Esophagus muscularis mucosa (tissue), 4 donors: Measurements from ENCODE around the gene NDUFC2. TPM values are rescaled to one million over a fixed set of nuclear protein-coding genes. Genes with fewer than 3 reads are reported as not detected.
A peak's percentile ranks its signal among the peaks of the same experiment; 100 is the strongest.
"Not testable (repeated sequence)": the region's sequence is repeated elsewhere in the genome, so short reads cannot be mapped to it uniquely, and the experiment has no call there.

Experiments used
- DNase-seq: peaks from one replicate; pipeline ENCODE4 v3.0.0-alpha.2; 2017; ENCODE audit errors: extremely low spot score
- H3K27ac ChIP-seq, 4 donors: fragments of 200-600 bp; sonication (generic); replicated peaks in 1 of 4; 1 replicate in 3 of 4; 2 replicates in 1 of 4; pipeline ENCODE4 v1.5.1; 2016 to 2019; ENCODE audit warnings: mild to moderate bottlenecking in 1 of 4
- H3K27me3 ChIP-seq, 4 donors: fragments of 200-600 bp; sonication (generic); one replicate each; pipeline versions ENCODE4 v1.5.1 to v1.6.0; 2016 to 2019
- H3K36me3 ChIP-seq, 4 donors: fragments of 200-600 bp; sonication (generic); one replicate each; pipeline ENCODE4 v1.5.1; 2016 to 2019
- H3K4me1 ChIP-seq, 4 donors: fragments of 200-600 bp; sonication (generic); one replicate each; pipeline ENCODE4 v1.5.1; 2016 to 2019
- H3K4me3 ChIP-seq, 4 donors: fragments of 200-600 bp; sonication (generic); 1 replicate in 2 of 4; 2 replicates in 2 of 4; pipeline ENCODE4 v1.5.1; 2016 to 2019; ENCODE audit warnings: mild to moderate bottlenecking in 4 of 4, moderate library complexity in 1 of 4
- H3K9me3 ChIP-seq, 4 donors: fragments of 200-600 bp; sonication (generic); 1 replicate in 3 of 4; 2 replicates in 1 of 4; pipeline ENCODE4 v1.5.1; 2016 to 2019
- CTCF ChIP-seq, 3 experiments: fragments of 200-600 bp in 2 of 3; fragments of 450-650 bp in 1 of 3; sonication (generic) in 2 of 3; IDR thresholded peaks; one replicate each; pipeline ENCODE4 v1.5.1; 2017 to 2019; ENCODE audit warnings: antibody characterized with exemption in 3 of 3, mild to moderate bottlenecking in 2 of 3, moderate library complexity in 1 of 3
- EP300 ChIP-seq: sonication (generic); formaldehyde crosslinking; IDR thresholded peaks from one replicate; pipeline ENCODE4 v1.6.1; 2017; ENCODE audit warnings: antibody characterized with exemption
- POLR2A ChIP-seq: fragments of 450-650 bp; IDR thresholded peaks from one replicate; pipeline ENCODE4 v1.6.1; 2017; ENCODE audit warnings: antibody characterized with exemption, moderate library complexity, mild to moderate bottlenecking, low read depth
- POLR2AphosphoS5 ChIP-seq, 2 donors: sonication (generic); formaldehyde crosslinking; IDR thresholded peaks; one replicate each; pipeline ENCODE4 v1.6.1; 2017; ENCODE audit warnings: antibody characterized with exemption in 2 of 2
- WGBS: methylation state at CpG from one replicate; pipeline ENCODE4 v1.1.5; 2018; 5-methylcytosine and 5-hydroxymethylcytosine counted together
- intact Hi-C: fragments of 100-400 bp; cut with DNase I; formaldehyde crosslinking; loops from one replicate; pipeline ENCODE4 v1.15.1; 2023
- total RNA-seq, 4 donors: library from RNA; depleted of rRNA; stranded (reverse); fragments of >200 nt; gene quantifications; one replicate each; pipeline versions ENCODE4 v1.1.0 to v1.2.1, GENCODE V29; 2016

Gene NDUFC2
- total RNA-seq, 4 donors from 2014 or later: 65.1 to 116 (median 91.1) TPM

- H3K27ac ChIP-seq: peak overlapping the region in 2 of 4 donors; percentile 84 to 91
- peaks cover 44 to 53% (median 46%) of the 10 kb centered on the region in 4 donors for H3K4me1 ChIP-seq
- no peaks in the 10 kb centered on the region for H3K36me3 ChIP-seq
- WGBS: 40% methylated on average over 21 of the region's 21 CpGs
- H3K9me3 ChIP-seq: no peaks in the 10 kb centered on the region
- no peaks in the 10 kb centered on the region for H3K27me3 ChIP-seq
- no peak for DNase-seq
- TF ChIP-seq CTCF (IDR thresholded peaks at IDR 0.05): no peak
- no peak for TF ChIP-seq EP300
- no peak for TF ChIP-seq POLR2A
- no peak for TF ChIP-seq POLR2AphosphoS5 (IDR thresholded peaks at IDR 0.05)
- H3K4me3 ChIP-seq: peak overlapping the region; percentile 76 to 99 (median 94)
- intact Hi-C loops: no loop called here
Measured at GRCh38 chr11:78078218-78079167, 1.2 kb downstream of the NDUFC2 start.

- WGBS: 74% methylated on average over 4 of the region's 4 CpGs
- H3K4me3 ChIP-seq: peak overlapping the region; percentile 76 to 99 (median 94)
- H3K9me3 ChIP-seq, H3K36me3 ChIP-seq, H3K27ac ChIP-seq, DNase-seq, intact Hi-C loops, H3K27me3 ChIP-seq: not testable (repeated sequence)
- H3K4me1 ChIP-seq: peaks cover 44 to 55% (median 49%) of the 10 kb centered on the region in 4 donors
Measured at GRCh38 chr11:78077592-78077991, 2.1 kb downstream of the NDUFC2 start.

- intact Hi-C loops: no loop called here
- no peak for TF ChIP-seq EP300
- no peak for TF ChIP-seq POLR2A
- no peak for TF ChIP-seq POLR2AphosphoS5 (IDR thresholded peaks at IDR 0.05)
- TF ChIP-seq CTCF (IDR thresholded peaks at IDR 0.05): no peak
- WGBS: 78% methylated on average over 6 of the region's 6 CpGs
- H3K4me1 ChIP-seq: peaks cover 44 to 56% (median 49%) of the 10 kb centered on the region in 4 donors
- no peak overlapping the region for H3K27ac ChIP-seq
- DNase-seq: no peak
- H3K4me3 ChIP-seq: no peak overlapping the region
- peaks cover 0 to 9% (median 8%) of the 10 kb centered on the region in 4 donors for H3K36me3 ChIP-seq
- H3K27me3 ChIP-seq: no peaks in the 10 kb centered on the region
- H3K9me3 ChIP-seq: no peaks in the 10 kb centered on the region
Measured at GRCh38 chr11:78076733-78077403, 2.8 kb downstream of the NDUFC2 start.

GRCh38 chr11:78074756-78075155, 4.9 kb downstream of the NDUFC2 start:
- intact Hi-C loops: no loop called here

More at GRCh38 chr11:78074756-78075155, 4.9 kb downstream of the NDUFC2 start:
- no peak overlapping the region for H3K4me3 ChIP-seq
- H3K27ac ChIP-seq: no peak overlapping the region
- peaks cover 34 to 60% (median 41%) of the 10 kb centered on the region in 4 donors for H3K4me1 ChIP-seq
- TF ChIP-seq POLR2A (no peak), POLR2AphosphoS5 (IDR thresholded peaks at IDR 0.05) (no peak), EP300 (no peak), CTCF (IDR thresholded peaks at IDR 0.05) (no peak)
- DNase-seq: no peak
- no peaks in the 10 kb centered on the region for H3K9me3 ChIP-seq
- WGBS: 73% methylated on average over 6 of the region's 6 CpGs
- H3K27me3 ChIP-seq: no peaks in the 10 kb centered on the region
- H3K36me3 ChIP-seq: peaks cover 5 to 28% (median 24%) of the 10 kb centered on the region in 4 donors
